VCaP (cell line): ENCODE measurements around the gene ANK2.

Experiments used
- H3K27ac ChIP-seq: fragments of 450-650 bp; 2 replicates; pipeline ENCODE4 v1.5.1; 2017
- TF ChIP-seq, protein P1 (sequence below): fragments of 450-650 bp; conservative IDR thresholded peaks from 2 replicates; pipeline ENCODE4 v1.5.1; 2017; ENCODE audit warnings: mild to moderate bottlenecking, moderate library complexity

Gene ANK2

DNA sequence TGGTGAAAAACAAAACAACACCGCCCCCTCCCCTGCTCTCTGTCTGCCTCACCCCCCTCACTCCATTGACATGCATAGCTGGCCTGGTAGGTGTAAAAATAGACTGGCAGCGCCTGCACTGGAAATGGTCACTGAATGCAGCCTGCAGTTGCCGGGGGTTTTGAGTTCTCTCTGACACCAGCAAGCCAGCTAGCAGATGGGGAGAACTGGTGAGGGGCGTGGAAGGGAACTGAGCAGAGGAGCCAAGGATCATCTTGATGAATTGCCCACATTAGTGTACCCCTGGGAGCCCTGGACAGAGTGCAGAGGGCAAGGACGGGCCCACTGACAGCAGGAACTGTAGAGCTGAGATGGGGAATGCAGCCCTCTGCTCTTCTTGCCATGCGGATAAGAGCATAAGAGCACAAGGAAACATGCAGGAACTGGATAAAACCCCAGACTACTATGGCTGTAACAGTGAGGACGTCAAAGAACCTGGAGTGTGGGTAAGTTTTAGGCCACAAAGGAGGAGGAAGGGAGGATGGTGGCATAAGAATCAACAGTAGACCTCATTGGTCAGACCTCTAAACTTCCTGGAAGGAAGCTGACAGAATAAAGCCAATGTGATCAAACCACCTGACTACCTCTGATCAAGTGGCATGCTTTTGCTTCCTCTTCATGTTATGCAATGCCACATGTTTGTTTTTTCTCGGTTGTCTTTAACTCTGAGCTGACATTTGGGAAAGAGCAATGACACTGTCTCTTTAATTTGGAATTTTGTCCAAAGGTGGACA is 96.3 kb downstream of the ANK2 start:
- TF ChIP-seq, protein P1, sequence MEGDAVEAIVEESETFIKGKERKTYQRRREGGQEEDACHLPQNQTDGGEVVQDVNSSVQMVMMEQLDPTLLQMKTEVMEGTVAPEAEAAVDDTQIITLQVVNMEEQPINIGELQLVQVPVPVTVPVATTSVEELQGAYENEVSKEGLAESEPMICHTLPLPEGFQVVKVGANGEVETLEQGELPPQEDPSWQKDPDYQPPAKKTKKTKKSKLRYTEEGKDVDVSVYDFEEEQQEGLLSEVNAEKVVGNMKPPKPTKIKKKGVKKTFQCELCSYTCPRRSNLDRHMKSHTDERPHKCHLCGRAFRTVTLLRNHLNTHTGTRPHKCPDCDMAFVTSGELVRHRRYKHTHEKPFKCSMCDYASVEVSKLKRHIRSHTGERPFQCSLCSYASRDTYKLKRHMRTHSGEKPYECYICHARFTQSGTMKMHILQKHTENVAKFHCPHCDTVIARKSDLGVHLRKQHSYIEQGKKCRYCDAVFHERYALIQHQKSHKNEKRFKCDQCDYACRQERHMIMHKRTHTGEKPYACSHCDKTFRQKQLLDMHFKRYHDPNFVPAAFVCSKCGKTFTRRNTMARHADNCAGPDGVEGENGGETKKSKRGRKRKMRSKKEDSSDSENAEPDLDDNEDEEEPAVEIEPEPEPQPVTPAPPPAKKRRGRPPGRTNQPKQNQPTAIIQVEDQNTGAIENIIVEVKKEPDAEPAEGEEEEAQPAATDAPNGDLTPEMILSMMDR: no peak
- H3K27ac ChIP-seq: no peak overlapping the region

DNA sequence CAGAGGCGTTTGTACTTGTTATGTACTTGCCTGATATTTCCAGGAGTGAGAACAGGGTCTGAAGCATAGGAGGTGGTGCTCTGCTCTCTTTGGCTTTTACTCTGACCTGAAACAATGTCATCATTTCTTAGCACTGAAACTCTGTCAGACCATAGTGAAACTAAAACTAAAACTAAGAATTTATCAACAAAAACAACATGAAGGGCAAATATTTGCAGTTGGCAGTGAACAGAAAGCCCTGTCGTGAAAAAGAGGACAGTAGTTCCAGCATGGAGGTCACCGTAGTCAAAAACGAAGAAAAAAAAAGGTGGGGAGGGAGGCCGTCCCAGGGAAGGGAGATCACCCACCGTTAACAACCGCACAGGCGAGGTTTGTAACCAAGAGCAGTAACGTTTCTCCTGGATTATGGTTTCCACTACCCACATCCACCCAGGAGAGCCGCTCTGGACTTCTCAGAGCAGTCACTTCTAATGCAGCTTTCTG is 97.5 kb downstream of the ANK2 start:
- H3K27ac ChIP-seq: no peak overlapping the region
- TF ChIP-seq, protein P1: no peak

DNA sequence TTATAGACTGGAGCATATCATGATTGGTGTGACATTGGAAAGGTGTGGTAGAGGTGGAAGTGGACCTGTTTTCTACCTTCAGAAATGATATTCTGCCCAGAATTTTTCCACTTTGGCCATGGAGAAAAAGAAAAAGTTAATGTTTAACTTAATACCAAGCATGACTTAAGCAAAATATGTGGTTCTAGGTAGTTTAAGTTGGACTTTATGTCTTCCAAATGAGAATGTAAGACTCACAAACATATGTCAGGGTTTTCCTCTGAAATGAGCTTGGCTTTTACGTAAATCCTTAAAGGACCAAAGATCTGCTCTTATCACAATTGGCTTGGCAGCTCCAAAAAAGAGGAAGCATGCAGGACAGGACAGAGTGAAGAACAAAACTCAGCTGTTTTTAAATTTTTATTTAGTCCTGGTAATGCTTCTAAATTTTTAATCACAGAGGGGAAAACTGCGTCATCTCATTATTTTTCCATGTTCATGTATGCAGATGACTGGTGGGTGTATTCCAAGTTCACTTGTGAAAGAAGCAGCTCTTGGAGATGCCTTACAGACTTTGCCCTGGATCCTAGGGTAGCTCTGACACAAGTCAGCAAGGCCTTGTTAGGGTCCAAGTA is 98.2 kb downstream of the ANK2 start:
- H3K27ac ChIP-seq: no peak overlapping the region
- TF ChIP-seq, protein P1: no peak

DNA sequence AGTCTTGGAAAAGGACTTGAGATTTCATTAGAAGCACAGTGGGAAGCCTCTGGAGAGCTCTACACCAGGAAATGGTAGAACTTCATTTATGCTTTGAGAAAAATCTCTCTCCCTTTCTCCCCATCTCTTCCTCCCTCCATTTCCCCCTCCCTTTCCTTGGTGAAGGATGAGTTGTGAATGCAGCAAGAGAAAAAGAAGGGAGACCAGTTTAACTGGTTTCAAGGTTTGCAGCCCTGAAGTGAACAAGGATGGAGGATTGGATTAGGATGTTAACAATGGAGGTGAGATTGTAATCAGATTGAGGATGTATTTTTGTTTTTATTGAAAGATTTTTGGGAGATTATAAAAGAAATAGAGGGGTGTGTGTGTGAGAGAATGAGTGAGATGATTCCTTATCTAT is 99.5 kb downstream of the ANK2 start:
- H3K27ac ChIP-seq: no peak overlapping the region
- TF ChIP-seq, protein P1: no peak

DNA sequence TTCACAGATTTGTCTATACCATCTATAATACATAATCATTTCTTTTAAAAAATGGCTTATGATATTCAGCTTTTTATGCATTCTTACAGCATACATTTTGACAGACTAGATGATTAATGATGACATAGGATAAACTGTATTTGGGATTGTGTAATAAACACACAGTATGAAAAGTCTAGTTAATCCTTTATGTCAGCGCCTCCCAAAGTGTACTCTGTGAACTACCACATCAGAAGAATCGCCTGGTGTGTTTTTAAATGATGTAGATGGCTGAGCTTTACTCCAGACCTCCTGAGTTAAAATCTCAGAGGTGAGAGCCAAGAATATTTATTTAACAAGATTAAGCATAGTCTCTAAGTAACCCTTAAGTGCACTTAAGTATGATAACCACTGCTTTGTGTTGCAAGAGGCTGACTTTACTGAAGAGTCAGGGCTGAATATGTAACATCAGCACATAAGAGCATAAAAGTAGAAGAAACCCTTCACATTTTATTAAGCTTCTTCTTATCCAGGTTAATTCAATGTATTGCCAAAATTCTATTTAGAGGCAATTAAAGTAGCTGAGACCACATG is 104.2 kb downstream of the ANK2 start:
- TF ChIP-seq, protein P1: no peak

DNA sequence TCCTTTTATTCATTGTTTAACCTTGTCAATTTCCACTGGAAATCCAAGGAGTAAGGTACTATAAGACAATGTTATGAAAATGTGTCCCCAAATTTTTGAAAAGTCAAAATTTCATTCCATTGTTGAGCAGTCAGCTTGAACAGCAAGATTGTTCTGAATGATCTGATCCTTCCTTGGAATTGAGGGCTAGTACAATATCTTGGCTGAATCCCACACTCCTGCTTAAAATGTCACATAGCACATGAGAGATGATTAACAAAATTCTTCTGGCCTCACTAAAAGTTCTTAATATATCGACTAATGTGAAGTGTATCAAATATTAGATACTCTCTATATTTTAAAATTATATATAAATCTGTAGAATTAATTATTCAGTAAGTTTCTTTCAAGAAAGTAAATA is 104.8 kb downstream of the ANK2 start:
- H3K27ac ChIP-seq: no peak overlapping the region
- TF ChIP-seq, protein P1: no peak

More for the DNA sequence above, 104.2 kb downstream of the ANK2 start:
- no peak overlapping the region for H3K27ac ChIP-seq

DNA sequence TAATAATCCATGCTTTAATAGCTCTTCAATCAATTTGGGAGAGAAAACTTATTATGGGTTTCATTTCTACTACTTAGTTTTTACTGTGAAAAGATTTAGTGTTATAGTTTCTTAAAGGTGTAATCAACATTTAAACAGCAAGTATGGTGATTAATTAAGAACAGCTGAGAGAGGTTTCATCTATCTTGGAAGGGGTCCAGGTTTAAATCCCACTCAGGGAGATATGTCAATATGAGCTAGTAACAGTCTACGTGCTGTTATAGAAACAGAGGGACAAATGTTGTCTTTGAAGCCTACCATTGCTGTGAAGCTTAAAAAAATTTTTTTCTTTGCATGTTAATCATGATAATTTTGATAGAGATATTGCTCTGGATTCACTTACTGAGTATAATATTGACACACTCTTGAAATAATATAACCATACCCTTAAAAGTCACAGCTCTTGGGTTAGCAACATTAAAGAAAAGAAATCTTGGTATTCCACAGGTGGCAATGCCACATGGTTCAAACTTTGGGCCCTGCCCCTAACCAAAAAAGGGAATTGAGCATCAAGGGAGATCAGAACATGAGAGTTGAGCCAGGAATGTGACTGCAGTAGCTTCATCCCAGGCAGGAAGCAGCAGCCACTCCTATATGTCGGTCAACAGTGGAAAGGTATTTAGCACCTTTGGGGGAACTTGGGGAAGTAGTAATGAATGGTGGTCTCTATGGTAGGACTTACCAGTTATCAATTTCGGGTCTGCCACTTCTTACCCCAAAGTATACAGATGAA is 107.8 kb downstream of the ANK2 start:
- TF ChIP-seq, protein P1: no peak
- no peak overlapping the region for H3K27ac ChIP-seq
